NCI-H146 treated with DMSO at 0.1 percent for 48 hours (cell line): ENCODE data around the gene TRPM4.
A peak's percentile ranks its signal among the peaks of the same experiment; 100 is the strongest.
"Not testable (repeated sequence)": the region's sequence is repeated elsewhere in the genome, so short reads cannot be mapped to it uniquely, and the experiment has no call there.

Experiments
- DNase-seq: peaks from one replicate; lab custom pipeline; 2025; ENCODE audit not compliant: unreplicated experiment; lab: John Stamatoyannopoulos, UW

The TRPM4 gene

DNA sequence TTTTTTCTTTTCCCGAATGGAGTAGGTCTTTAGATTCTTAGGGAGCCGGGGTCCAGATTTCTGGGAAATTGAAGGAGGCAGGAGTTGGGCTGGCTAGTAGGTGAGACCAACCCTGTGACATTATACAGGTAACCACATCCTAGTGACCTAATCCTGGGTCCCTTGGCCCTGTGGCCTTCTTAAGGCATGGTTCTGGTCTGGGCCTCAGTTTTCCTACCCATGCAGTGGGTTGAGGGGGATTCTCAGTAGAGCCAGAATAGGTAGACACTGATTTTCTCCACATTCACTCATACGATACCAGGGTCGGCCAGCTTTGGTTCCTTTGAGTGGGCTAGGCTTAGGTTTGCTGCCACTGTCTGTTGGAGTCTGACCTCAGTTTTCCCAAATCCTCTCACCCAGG, 31.0 kb upstream of the TRPM4 start:
- DNase-seq = no peak

DNA sequence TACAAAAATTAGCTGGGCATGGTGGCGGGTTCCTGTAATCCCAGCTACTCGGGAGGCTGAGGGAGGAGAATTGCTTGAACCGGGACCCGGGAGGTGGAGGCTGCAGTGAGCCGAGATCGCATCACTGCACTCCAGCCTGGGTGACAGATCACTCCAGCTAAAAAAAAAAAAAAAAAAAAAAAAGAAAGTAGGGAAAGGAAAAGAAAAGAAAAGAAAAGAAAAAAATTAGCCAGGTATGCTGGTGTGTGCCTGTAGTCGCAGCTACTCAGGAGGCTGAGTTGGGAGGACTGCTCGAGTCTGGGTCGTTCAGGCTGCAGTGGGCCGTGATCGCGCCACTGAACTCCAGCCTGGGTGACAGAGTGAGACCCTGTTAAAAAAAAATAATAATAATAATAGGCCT, 30.4 kb upstream of the TRPM4 start:
- not testable (repeated sequence) for DNase-seq

DNA sequence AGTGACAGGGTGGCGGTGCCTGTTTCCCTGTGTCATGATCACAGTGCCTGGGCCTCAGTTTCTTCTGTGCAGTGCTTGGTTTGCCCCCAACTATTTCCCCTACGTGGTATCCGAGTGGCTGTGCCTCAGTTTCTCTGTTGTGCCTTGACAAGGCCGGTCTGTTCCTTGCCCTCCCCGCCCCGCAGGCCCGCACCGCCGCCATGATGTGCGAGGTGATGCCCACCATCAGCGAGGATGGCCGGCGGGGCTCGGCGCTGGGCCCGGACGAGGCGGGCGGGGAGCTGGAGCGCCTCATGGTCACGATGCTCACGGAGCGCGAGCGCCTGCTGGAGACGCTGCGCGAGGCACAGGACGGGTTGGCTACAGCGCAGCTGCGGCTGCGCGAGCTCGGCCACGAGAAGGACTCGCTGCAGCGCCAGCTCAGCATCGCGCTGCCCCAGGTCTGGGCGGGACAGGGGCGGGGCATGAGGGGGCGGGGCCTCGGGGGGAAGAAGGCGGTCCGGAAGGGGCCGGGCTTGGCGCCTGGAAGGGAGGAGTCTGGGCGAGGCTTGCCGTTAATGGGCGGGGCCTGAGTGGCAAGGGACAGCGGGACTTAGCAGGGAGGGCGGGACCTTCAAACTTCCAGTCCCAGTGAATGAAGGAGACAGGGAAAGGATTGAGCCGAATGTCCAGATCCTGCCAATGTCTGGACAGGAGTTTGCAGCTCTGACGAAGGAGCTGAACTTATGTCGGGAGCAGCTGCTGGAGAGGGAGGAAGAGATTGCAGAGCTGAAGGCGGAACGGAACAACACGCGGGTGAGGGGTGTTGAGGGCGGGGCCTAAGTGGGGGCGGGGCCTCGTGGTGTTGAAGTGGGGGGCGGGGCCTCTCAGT, 29.7 kb upstream of the TRPM4 start:
- DNase-seq = peak; percentile 84

DNA sequence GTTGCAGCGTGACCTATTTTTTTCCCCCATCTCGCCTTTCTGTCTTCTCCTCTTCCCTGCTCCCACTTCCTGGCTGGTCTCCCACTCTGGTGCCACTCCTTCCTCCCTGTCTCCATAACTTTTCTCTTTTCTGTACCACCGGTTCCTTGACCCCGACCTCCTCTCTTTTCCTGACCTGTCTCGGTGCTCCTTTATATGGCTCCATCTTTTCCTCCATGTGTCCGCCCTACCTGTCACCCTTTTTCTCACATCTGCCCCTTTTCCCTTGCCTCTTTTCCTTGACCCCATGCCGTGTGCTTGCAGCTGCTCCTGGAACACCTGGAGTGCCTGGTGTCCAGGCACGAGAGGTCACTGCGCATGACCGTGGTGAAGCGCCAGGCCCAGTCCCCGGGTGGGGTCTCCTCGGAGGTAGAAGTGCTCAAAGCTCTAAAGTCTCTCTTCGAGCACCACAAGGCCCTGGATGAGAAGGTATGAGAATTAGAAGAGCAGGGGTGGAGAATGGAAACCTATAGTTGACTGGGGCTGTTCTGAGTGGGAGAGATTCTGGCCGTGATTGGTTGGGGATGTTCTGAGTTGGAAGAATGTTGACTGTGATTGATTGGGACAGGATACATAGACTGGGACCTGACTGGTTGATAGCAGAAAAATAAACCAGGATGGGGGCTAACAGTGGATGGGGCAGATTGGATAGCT, 28.9 kb upstream of the TRPM4 start:
- DNase-seq = peak; percentile 69

DNA sequence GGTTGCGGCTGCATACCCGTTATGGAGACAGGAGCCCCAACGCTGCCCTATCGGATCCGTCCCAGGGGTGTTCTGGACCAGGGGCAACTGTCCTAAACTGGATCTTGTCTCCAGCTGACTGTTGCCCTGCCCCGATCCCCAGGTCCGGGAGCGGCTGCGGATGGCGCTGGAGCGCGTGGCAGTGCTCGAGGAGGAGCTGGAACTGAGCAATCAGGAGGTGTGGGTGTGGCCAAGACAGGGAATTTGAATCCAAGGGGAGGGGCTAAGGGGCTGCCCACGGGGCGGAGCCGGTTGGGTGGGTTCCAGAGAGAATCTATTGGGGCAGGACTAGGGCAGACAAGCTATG, 28.4 kb upstream of the TRPM4 start:
- DNase-seq = no peak

DNA sequence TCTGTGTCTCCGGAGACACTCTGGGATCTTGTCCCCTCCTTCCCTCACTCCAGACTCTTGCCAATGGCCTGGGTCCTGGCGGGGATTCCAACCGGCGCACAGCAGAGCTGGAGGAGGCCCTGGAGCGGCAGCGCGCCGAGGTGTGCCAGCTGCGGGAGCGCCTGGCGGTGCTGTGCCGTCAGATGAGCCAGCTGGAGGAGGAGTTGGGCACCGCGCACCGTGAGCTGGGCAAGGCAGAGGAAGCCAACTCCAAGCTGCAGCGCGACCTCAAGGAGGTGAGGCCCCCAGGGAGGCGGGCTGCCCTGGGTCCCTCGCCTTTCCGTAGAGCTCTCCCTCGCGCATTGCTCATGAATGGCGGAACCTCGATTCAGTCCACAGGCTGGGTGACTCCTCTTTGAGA, 27.3 kb upstream of the TRPM4 start:
- no peak for DNase-seq

DNA sequence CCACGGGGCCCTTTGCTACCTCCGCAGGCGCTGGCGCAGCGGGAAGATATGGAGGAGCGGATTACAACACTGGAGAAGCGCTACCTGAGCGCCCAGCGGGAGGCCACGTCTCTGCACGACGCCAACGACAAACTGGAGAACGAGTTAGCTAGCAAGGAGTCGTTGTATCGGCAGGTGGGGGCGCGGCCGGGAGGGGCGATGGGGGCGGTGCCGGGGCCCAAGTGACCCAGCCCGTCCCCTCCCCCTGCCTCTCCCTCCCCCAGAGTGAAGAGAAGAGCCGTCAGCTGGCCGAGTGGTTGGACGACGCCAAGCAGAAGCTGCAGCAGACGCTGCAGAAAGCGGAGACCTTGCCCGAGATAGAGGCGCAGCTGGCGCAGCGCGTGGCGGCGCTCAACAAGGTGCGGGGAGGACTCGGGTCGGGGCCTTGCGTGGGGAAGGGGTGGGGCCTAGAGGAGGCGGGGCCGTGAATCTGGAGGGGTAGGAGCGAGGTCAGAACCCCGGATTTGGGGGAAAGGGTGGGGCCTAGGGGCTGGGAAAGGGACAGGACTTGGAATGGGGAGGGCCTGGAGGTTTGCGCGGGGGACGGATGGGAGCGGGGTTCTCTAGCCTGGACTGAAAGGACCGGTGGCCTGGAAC, 24.5 kb upstream of the TRPM4 start:
- peak; percentile 32 for DNase-seq

DNA sequence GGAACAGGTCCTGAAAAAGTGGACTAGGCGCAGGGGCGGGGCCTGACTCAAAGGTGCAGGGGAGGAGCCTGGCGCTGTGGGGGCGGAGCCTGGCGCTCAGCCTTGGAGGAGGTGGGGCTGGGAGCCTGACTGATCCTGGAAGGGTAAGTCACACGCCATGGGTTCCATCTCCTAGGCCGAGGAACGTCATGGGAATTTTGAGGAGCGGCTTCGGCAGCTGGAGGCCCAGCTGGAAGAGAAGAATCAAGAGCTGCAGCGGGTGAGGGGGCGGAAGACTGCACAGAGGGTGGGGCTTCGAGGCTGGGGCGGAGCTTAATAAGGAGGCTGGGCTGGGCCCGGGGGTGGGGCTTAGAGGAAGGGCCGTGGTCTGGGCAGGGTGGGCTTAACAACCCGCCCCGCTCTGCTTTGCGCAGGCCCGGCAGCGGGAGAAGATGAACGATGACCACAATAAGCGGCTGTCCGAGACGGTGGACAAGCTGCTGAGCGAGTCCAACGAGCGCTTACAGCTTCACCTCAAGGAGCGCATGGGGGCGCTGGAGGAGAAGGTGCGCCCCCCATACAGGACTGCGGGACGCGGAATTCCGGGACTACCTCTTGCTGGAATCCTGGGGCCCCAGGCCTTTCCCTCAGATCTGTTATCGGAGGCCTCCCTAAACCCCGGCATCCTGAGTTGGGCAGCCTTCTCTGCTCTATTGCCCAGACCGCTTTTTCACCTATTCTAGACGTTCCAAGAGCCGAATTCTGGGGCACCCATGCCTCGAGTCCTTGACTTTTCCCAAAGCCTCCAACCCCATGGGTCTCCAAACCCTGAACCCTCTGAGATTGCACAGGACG, 23.8 kb upstream of the TRPM4 start:
- peak; percentile 45 for DNase-seq

DNA sequence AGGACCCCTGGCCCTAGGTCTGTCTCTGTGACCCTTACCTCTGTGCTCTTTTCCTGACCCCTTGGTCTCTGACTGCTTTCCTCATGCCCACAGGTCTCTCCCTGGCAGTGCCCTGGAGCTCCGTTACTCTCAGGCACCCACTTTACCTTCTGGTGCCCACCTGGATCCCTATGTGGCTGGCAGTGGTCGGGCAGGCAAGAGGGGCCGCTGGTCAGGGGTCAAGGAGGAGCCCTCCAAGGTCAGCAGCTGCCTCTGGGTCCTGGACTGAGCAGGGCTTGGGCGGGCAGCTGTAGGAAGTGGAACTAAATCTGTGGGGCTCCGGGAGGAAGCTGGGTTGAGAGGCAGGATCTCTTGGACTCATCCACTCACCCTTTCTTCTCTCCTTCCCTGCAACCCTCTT, 21.9 kb upstream of the TRPM4 start:
- no peak for DNase-seq

DNA sequence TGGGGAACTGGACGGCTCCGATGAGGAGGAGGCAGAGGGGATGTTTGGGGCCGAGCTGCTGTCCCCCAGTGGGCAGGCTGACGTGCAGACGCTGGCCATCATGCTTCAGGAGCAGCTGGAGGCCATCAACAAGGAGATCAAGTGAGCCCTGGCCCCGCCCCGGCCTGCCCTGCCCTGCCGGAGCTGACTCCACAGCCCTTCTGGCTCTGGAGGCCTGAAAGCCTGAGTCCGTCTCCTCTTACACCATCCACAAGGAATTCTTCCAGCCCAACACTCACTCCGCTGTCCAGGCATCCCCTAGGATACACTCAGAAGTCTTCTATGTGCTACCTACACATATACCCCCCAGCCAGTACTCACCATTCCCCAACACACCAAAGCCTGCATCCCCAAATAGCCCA, 20.8 kb upstream of the TRPM4 start:
- DNase-seq = no peak

DNA sequence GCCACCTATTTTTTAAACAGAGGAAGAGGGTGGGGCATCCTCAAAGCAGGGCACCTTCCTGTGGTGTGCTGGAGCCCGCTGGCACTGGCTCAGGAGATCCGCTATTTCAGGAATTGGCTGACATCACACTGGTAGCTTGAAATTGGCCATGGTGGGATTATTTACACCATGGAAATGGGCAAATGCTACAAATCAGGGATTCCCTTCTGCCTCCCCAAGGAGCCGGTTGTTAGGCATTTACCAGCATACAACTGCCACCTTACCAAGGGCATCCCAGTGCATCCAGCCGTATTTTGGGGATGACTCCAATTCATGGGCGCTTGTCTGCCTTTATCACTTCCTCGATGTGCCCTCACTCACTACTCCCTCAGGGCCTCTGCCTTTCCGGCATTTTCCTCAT, 16.6 kb upstream of the TRPM4 start:
- DNase-seq = no peak

DNA sequence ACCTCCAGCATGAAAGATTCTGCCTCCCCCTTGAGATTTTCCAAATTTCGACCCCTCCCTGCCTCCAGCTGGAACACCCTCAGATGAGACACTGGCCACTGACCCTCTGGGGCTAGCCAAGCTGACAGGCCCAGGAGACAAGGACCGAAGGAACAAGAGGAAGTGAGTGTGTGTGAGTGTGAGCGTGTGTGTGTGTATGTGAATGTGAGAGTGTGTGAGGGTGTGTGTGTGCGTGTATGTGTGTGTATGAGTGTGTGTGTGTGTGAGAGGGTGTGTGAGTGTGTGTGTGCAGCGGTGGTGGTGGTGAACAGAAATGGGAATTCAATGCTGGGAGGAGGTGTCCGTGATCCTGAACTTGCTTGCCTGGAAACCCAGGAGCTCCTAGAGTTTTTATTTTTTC, 16.2 kb upstream of the TRPM4 start:
- no peak for DNase-seq

DNA sequence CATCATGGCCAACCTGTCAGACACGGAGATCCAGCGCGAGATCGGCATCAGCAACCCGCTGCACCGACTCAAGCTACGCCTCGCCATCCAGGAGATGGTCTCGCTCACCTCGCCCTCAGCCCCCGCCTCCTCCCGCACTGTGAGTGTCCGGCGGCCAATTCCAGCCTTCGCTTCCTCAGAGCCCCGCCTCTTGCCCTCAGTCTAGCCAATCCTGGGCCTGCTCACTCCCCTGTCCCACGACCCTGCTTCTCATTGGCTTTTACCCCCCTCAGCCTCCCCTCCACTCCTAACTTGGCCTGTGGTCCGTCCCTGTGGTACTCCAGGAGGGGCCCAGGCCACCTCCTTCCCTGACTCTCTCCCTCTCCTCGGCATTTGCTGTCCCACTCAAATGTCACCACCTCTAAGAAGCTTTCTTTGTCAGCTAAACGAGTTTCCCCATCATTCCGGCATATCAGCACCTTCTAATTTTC, 14.7 kb upstream of the TRPM4 start:
- DNase-seq = peak; percentile 45

DNA sequence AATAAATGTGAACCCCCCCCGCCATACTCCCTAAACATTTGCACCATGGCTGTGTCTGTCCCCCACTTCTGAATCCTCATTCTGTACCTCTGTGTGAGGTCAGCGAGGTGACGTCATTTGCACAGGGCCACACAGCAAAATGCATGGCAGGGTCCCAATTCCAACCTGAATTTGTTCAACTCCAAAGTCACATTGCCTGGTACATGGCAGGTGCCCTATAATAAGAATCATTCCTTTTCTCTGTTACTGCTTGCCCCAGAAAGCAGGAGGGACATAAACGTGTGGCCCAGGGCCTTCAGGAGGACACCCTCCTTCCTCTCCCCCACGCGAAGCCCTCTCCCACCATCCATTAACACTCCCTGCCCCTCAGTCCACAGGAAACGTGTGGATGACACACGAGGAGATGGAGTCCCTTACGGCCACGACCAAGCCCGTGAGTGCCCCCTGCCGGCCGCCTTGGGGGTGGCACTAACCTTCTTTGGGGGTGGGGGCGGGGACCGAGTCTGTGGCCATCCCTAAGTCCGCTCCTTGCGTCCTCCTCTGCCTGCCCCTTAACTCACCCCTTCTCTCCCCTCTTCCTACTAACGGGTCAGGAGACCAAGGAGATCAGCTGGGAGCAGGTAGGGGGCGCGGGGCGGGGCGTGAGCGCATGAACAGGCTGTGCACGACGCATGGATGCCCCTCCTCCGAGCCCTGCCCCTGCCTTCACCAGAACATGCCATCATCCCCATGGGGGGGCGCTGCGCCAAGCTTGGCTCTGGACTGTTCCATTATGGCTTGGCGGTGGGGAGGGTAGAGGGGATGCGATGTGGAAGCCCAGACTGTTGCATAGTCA, 11.8 kb upstream of the TRPM4 start:
- DNase-seq = peak; percentile 30

DNA sequence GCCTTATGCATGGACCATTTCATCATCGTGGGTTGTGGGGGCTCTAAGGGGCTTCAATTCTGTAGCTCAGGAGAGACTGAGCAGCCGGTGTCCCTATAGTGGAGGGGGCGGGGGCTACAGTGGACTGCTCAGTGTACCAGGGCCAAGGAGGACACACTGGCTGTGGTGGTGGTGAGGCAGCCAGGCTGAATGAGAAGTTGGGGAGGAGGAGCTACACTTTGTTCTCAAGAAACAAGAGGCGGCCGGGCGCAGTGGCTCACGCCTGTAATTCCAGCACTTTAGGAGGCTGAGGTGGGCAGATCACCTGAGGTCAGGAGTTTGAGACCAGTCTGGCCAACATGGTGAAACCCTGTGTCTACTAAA, 11.2 kb upstream of the TRPM4 start:
- DNase-seq = not testable (repeated sequence)

DNA sequence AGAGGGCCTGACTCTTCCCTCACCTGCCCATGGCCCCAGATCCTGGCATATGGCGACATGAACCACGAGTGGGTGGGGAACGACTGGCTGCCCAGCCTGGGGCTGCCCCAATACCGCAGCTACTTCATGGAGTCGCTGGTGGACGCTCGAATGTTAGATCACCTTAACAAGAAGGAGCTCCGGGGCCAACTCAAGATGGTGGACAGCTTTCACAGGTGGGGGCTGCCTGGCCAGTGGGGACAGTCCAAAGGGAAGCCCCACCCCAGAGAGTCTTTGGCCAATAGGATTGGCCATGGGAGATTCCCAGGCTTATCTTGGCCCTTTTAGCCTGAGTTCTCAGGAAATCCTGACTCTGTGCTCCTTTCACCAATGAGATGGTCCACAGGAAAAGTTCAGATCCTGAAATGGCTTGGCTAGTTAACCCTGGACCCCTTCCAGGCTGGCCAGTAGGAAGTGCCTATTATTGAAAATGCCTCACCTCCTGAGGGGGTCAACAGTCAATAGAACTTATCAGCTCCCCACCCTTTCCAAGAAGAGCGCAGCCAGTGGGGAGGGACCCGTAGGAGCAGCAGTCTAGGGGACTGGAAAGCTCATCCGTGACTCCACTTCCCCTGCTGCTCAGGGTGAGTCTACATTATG, 9.4 kb upstream of the TRPM4 start:
- DNase-seq = no peak

DNA sequence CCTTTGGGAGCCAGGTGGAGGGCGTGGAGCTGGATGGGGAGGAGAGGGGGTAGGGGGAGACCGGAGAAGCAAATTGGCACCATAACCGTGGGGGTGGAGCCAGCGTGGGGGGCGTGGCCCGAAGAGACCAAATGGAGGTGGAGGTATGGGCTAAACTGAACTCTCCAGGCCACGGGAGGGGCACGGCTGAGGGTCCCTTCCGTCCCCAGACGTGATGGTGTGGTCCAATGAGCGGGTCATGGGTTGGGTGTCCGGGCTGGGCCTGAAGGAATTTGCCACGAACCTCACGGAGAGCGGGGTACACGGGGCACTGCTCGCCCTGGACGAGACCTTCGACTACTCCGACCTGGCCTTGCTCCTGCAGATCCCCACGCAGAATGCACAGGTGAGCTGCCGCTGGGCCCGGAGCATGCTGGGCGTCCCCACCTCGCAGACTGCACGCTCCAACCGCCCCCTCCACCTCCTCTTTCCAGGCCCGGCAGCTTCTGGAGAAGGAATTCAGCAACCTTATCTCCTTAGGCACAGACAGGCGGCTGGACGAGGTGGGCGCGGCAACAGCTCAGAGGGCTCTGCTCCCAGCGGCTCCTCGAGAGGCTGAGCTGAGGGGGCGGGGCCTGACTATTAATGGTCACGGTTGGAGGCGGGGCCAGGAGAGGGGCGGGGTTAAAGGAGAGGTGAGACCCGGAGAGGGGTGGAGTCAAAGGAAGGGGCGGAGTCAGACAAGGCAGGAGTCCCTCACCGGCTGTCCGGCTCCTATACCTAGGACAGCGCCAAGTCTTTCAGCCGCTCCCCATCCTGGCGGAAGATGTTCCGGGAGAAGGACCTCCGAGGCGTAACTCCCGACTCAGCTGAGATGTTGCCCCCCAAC, 8.6 kb upstream of the TRPM4 start:
- peak; percentile 69 for DNase-seq

DNA sequence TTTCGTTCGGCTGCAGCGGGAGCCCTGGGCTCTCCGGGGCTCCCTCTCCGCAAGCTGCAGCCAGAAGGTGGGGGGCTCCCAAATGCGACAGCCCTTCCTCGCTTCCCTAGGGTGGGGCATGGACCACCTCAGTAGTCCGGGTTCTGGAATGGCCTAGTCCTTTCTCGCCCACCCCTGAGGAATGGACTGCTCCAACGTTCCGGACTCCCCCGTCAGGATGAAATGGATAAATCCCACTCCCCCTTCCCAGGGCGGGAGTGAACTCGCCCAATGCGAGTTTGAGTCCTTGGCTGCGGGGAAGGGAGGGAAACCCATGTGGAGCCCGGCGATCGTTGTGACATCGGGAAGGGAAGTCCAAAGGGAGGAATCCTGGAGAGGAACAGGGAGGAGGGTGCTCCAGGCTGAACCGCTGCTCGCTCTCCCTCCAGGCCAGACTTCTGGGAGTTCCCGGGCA, 7.9 kb upstream of the TRPM4 start:
- peak; percentile 46 for DNase-seq
